HT1080 (cell line): ENCODE measurements around the gene RAD21L1. TPM values are rescaled to one million over a fixed set of nuclear protein-coding genes. Genes with fewer than 3 reads are reported as not detected.
A peak's percentile ranks its signal among the peaks of the same experiment; 100 is the strongest.

Source experiments
- DNase-seq: peaks from one replicate; pipeline ENCODE4 v3.0.0-alpha.2; 2015; ENCODE audit warnings: low read depth
- total RNA-seq: library from RNA; depleted of rRNA; stranded (reverse); fragments of >200 nt; shearing (Covaris generic); gene quantifications from 2 replicates; pipeline ENCODE4 v1.2.3, GENCODE V29; 2014

The RAD21L1 gene
- total RNA-seq, 1 experiment from 2014 or later, result 0.59 TPM

GRCh38 chr20:1269235-1269634 is 43.4 kb downstream of the RAD21L1 start:
- DNase-seq, result no peak

DNA sequence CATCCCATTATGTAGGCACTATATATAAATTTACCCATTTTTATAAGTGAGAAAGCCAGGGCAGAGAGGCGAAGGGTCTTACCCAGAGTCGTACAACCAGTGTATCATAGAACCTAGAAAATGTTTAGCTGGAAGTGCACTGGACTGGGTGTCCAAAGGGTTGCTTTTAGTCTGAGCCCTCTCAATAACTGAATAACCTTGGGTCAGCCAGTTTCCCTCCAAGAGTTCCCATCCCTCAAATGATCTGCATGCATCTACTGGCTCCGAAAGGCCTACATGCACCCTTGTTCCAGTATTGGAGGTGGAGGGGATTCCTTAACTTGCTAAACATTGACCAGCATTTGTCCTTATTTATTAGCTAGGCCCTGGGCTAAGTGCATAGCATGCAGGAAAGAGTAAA is 44.0 kb downstream of the RAD21L1 start:
- no peak for DNase-seq

DNA sequence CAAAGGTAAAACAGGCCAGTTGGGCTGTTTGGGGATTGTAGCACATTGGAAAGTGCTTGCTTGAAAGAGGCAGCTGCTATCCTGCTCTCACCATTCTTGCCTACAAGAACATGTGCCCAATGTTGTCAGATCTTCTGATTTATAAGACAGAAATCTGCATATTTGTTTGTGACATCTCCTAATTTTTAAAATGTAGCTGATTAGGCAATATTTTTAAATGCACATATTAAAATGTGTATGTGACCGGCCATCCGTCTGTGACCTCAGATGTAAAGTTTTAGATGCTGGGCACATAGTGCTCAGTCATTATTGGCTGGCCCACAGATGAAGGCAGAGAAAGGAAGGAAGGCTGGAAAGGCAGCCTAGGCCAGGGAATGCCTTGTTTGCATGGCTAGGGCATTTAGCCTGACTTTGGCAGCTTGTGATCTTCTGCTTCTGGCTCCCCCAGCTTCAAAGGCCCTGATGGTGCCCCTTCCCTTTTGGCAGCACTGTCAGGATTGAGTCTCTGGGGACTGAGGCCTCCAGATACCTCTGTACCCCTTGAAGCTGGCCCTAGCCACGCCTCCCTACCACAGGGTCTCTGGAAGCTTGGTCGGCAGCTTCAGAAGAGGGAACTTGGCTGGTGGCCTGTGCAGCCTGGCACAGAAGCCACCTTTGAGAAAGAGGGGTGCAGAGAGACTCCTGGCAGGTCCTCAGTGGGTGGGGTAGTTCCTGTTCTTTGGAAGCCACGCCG is 46.7 kb downstream of the RAD21L1 start:
- no peak for DNase-seq

GRCh38 chr20:1273366-1273765 is 47.5 kb downstream of the RAD21L1 start:
- no peak for DNase-seq

DNA sequence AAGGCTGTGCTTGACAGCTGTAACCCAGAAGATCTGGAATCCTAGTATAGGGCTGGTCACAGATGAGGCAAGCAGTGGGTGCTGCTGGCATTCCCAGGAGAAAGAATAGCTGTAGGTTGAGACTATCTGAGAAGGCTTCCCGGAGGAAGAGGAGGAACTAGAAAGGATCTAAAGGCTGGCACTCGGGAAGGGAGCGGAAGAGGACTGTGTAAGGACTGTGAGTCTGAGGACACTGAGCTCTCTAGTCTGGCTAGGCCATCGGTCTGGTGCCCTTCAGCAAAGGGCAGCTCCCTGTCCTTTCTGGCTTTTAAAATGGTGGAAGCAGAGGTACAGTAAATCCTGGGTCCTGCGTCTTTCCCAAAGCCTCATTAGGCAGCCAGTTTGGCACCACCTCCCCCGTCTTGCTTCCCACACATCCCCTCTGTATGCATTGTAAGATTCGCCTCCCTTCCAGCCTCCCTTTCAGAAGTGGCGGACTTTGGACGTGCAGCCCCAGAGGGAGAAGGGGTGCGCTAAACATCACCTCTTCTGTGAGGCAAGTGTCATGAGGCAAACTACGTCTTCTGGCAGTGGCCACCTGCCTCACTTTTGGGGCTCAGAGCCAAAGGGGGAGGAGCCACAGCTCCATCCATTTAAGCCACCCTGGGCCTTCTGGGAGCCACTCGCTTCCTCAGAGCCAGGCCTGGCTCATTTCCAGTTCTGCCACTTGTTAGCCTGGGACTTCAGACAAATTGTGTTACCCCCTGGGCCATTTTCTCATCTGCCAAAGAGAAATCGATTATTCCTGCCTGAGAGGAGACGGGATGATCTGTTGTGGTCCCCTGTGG is 48.9 kb downstream of the RAD21L1 start:
- DNase-seq, result no peak

DNA sequence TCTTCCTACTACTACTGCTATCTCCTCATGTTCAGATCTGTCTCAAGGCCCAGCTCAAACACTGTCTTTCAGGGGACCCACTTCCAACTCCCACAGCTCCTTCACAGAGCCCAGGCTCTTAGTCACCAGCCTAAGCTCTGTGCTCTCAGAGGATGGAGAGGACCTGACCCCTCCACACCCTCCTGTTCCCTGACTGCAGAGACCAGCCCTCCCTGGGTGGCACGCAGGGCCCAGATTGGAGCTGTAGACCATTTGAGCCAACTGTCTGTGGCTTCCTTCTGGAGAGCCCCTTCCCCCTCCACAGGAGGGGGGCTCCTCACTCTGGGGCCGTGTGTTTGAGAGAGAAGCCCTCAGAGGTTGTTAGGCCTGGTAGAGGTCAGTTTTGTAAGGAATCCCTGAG is 50.1 kb downstream of the RAD21L1 start:
- no peak for DNase-seq

DNA sequence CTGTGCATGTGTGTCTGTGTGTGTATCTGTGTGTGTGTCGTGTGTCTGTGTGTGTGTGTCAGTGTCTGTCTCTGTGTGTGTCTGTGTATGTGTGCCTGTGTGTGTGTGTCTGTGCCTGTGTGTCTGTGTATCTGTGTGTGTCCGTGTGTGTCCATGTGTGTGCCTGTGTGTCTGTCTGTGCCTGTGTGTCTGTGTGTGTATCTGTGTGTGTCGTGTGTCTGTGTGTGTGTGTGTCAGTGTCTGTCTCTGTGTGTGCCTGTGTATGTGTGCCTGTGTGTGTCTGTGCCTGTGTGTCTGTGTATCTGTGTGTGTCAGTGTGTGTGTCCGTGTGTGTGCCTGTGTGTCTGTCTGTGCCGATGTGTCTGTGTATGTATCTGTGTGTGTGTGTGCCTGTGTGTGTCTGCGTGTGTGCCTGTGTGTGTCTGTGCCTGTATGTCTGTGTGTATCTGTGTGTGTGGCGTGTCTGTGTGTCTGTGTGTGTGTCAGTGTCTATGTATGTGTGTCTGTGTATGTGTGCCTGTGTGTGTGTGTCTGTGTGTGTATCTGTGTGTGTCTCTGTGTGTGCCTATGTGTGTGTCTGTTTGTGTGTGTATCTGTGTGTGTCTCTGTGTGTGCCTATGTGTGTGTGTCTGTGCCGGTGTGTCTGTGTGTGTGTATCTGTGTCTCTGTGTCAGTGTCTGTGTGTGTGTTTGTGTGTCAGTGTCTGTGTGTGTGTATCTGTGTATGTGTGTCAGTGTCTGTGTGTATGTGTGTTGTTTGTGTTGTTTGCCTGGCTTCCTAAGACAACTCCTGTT is 51.9 kb downstream of the RAD21L1 start:
- no peak for DNase-seq

- DNase-seq, result no peak
These were observed 53.1 kb downstream of the RAD21L1 start for GRCh38 chr20:1278993-1279392.

DNA sequence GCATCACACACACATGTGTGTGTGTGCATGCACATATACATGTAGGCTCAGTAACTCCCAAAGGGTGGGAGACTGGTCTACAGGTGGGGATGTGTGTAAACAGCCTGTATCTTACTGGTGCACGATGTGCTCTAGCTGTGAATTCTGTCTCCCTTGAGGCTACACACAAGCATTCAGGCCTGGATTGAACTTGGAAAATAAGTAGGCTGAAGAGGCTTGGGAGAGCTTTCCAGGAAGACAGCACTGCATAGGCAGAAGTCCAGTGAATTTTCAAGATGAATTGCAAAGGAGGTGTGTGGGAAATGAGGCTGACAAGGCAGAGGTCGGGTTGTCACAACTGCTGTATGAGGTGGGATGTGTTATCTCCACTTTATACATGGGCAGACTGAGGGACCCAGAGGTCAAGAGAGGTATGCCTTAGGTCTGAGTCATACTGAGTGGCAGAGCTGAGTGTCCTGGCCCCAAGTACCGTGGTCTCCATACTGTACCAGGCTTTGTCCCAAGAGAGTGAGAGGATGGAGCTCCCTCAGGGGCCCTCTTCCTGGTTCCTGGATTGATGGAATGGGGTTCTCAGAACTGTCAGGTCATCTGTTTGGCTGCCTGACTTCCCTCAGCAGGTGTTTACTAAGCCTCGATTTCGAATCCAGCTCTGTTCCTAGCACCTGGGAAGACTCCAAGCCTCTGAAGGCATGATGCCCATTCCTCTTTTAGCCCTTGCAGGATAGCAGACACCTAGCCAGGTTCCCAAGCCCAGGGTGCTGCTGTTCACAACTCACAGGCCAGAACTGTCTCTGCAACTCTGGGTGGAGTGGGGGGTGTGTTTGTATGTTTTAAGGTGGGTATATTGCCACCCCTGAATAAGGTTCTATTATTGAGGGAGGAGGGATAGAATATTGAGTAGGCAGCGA is 54.6 kb downstream of the RAD21L1 start:
- peak; percentile 40 for DNase-seq

DNA sequence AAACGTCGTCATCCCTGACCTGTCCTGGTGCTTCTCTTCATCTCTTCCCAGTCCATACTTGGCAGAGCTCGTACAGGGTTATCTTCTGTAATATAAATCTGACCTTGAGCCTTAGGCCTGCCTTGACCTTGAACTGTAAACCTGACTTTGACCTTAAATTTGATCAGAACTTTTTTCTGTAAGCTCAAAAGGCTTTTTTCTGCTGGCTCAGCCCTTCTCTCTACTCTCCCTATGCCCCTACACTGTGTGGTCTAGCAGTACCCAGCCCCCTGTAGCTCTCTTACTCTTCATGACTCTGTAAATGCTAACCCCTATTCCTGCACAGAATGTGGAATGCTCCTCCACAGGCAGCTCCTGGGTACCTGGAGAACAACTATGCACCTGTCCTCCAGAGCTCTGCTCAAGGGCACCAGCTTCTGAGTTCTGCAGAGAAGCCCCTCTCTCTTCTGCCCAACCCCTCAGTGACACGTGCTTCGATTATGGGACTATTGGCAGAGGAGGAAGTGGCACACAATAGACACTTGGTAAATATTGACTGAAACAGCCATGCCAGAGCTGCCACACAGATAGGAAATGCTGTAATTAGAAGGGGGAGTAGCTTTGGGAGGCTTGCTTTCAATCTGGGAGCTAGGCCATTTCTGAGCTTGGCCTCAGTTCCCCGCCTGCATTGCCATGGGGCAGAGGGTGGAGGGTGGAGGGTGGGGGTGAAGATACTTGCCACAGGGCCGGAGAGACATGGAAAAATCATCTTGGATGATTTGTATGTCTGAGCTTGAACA is 55.6 kb downstream of the RAD21L1 start:
- DNase-seq, result no peak

GRCh38 chr20:1282966-1283365 is 57.1 kb downstream of the RAD21L1 start:
- no peak for DNase-seq

- DNase-seq, result no peak
These were observed 58.0 kb downstream of the RAD21L1 start for GRCh38 chr20:1283522-1284510.

GRCh38 chr20:1286267-1287024 is 60.6 kb downstream of the RAD21L1 start:
- DNase-seq, result no peak

- no peak for DNase-seq
These were observed 61.5 kb downstream of the RAD21L1 start for GRCh38 chr20:1287306-1287705.

DNA sequence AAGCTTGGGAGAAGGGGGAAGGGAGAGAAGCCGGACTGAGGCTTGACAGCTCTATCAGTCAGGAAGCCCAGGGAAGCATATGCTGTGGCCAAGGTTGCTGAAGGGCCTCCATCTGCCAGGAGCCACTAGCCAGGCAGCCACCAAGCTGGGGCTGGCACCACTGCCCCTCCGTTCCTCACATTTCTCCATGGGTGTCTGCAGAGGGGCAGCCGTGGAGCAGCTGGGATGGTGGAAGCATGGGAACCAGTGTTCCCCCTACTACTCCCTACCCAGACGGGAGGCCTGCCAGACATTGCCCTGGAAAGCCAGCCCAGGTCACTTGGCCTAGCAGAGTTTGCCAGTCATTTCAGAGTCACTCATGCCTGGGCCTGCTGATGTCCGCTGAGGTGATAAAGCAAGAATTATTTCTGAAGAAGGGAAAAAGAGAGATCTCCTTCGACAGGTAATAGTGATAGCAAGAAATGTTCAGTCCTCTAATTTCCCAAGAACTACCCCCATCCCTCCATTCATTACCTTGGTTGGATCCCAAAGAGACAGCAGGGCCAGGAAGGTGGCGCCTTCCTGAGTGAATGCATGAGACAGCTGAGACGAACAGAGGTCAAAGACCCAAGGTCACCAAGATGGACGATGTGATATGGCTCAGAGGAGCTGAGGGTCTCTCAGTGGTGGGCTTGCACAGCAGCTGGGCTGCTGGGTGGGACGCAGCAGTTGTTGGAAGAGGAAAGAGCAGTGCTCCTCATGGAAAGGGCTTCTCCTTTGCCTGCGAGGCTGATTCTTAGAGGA is 62.1 kb downstream of the RAD21L1 start:
- DNase-seq, result no peak

- DNase-seq, result peak; percentile 63
These were observed 65.4 kb downstream of the RAD21L1 start for GRCh38 chr20:1291191-1291741.

DNA sequence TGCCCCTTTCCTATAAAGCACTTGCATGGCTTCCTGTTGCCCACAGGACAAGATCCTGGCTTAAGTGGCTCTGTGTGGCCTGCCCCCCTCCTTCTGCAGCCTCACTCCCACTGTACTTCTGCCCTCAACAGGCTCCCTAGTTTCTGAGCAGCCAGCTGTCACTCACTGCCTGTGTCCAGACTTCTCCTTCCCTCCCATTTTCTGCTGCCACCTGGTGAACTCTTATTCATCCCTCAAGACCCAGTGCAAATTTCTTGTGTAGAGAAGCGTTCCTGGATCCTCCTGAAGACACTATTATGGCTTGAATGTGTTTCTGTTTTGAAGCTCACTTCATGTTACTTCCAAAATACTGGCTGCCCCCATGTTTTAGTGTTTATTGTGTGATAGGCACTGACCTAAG is 66.8 kb downstream of the RAD21L1 start:
- no peak for DNase-seq
